MCF 10A (cell line): ENCODE measurements around the gene LIMS2. TPM values are rescaled to one million over a fixed set of nuclear protein-coding genes. Genes with fewer than 3 reads are reported as not detected.

Experiments
- BruUV-seq: library from RNA; stranded (reverse); fragments of 400-500 nt; replicated peaks from 2 replicates; lab custom pipeline; 2021; lab: Mats Ljungman, UMichigan
- CTCF ChIA-PET: fragments of 300-600 bp; sonication (Branson Sonifier 250); formaldehyde crosslinking; extraction: SDS; loops from one replicate; lab custom pipeline; 2021; ENCODE audit warnings: antibody characterized with exemption, inconsistent platforms; lab: Yijun Ruan, JAX
- POLR2A ChIA-PET: fragments of 300-600, 350-650 bp; sonication (Branson Sonifier 250); formaldehyde crosslinking; extraction: SDS; loops from one replicate; lab custom pipeline; 2020; ENCODE audit warnings: antibody characterized with exemption, inconsistent platforms; lab: Yijun Ruan, JAX
- DNase-seq: peaks from one replicate; pipeline ENCODE4 v3.0.0-alpha.2; 2018; ENCODE audit not compliant: unreplicated experiment
- H3K27ac Mint-ChIP-seq: one replicate; pipeline ENCODE4 v1.8.0; 2022; ENCODE audit warnings: mild to moderate bottlenecking, low read depth, mixed read lengths; ENCODE audit not compliant: unreplicated experiment
- H3K27me3 Mint-ChIP-seq: one replicate; pipeline ENCODE4 v1.8.0; 2022; ENCODE audit warnings: mixed read lengths; ENCODE audit not compliant: insufficient read depth, unreplicated experiment
- H3K36me3 Mint-ChIP-seq: one replicate; pipeline ENCODE4 v1.8.0; 2022; ENCODE audit warnings: mild to moderate bottlenecking, moderate library complexity, mixed read lengths; ENCODE audit not compliant: insufficient read depth, unreplicated experiment
- H3K4me1 Mint-ChIP-seq: one replicate; pipeline ENCODE4 v1.8.0; 2022; ENCODE audit warnings: mixed read lengths; ENCODE audit not compliant: insufficient read depth, unreplicated experiment
- H3K4me3 Mint-ChIP-seq: one replicate; pipeline ENCODE4 v1.8.0; 2022; ENCODE audit warnings: mild to moderate bottlenecking, moderate library complexity, mixed read lengths; ENCODE audit not compliant: unreplicated experiment
- H3K9me3 Mint-ChIP-seq: one replicate; pipeline ENCODE4 v1.8.0; 2022; ENCODE audit warnings: mixed read lengths; ENCODE audit not compliant: unreplicated experiment
- CTCF ChIP-seq: fragments of 200-600 bp; IDR thresholded peaks from one replicate; pipeline ENCODE4 v1.8.0; 2022; ENCODE audit warnings: antibody characterized with exemption, mild to moderate bottlenecking; ENCODE audit not compliant: unreplicated experiment
- intact Hi-C: fragments of 100-400 bp; cut with micrococcal nuclease; formaldehyde crosslinking; loops from 2 replicates; pipeline ENCODE4 v1.14.1; 2022
- total RNA-seq: library from RNA; stranded (reverse); gene quantifications from 2 replicates; pipeline ENCODE4 v1.2.3, GENCODE V29; 2022

The LIMS2 gene
- total RNA-seq, 1 experiment from 2014 or later, result not detected

GRCh38 chr2:127632592-127633489 is 42.5 kb downstream of the LIMS2 start:
- Mint-ChIP-seq H3K4me1 (peaks cover 6% of the 10 kb centered on the region), H3K27ac (no peak overlapping the region), H3K9me3 (no peaks in the 10 kb centered on the region), H3K36me3 (no peaks in the 10 kb centered on the region), H3K4me3 (no peak overlapping the region), H3K27me3 (no peaks in the 10 kb centered on the region)
- DNase-seq, result no peak
- POLR2A ChIA-PET, result interaction anchor here (0.7 kb wide), 1 partner anchor 106 kb away, joined by 3 read pairs; the partner anchor contains the start of gene IWS1
- CTCF ChIA-PET, result interaction anchor here (0.6 kb wide), 1 partner anchor 17 kb away, joined by 3 read pairs; no protein-coding TSS in a partner anchor
- no peak for TF ChIP-seq CTCF
- intact Hi-C loops, result no loop called here
- no TSS peak for BruUV-seq

GRCh38 chr2:127631997-127632581 is 43.2 kb downstream of the LIMS2 start:
- H3K4me1 Mint-ChIP-seq, result peaks cover 6% of the 10 kb centered on the region
- ChIA-PET POLR2A (interaction anchor here (0.7 kb wide), 1 partner anchor 105 kb away, joined by 3 read pairs; the partner anchor contains the start of gene IWS1), CTCF (interaction anchor here (0.6 kb wide), 1 partner anchor 18 kb away, joined by 3 read pairs; no protein-coding TSS in a partner anchor)
- no TSS peak for BruUV-seq
- H3K27me3 Mint-ChIP-seq, result no peaks in the 10 kb centered on the region
- no peak for DNase-seq
- intact Hi-C loops, result no loop called here
- TF ChIP-seq CTCF, result no peak
- no peaks in the 10 kb centered on the region for H3K9me3 Mint-ChIP-seq
- no peak overlapping the region for H3K4me3 Mint-ChIP-seq
- no peaks in the 10 kb centered on the region for H3K36me3 Mint-ChIP-seq
- H3K27ac Mint-ChIP-seq, result no peak overlapping the region

GRCh38 chr2:127631541-127631996 is 43.8 kb downstream of the LIMS2 start:
- Mint-ChIP-seq H3K27me3 (no peaks in the 10 kb centered on the region), H3K9me3 (no peaks in the 10 kb centered on the region), H3K4me3 (no peak overlapping the region), H3K27ac (no peak overlapping the region), H3K4me1 (peaks cover 6% of the 10 kb centered on the region), H3K36me3 (no peaks in the 10 kb centered on the region)
- ChIA-PET POLR2A (no interaction called here), CTCF (interaction anchor here (1.6 kb wide), 1 partner anchor 19 kb away, joined by 5 read pairs; no protein-coding TSS in a partner anchor)
- TF ChIP-seq CTCF, result no peak
- DNase-seq, result no peak
- no TSS peak for BruUV-seq
- intact Hi-C loops, result no loop called here
